HG03039 (cell line): Measurements from ENCODE around the gene CD164.

Experiments
- ATAC-seq: cut with Tn5 transposase; IDR thresholded peaks from one replicate; pipeline ENCODE4 v1.9.1; 2021; ENCODE audit warnings: mild to moderate bottlenecking, moderate library complexity; ENCODE audit not compliant: unreplicated experiment

CD164 gene

DNA sequence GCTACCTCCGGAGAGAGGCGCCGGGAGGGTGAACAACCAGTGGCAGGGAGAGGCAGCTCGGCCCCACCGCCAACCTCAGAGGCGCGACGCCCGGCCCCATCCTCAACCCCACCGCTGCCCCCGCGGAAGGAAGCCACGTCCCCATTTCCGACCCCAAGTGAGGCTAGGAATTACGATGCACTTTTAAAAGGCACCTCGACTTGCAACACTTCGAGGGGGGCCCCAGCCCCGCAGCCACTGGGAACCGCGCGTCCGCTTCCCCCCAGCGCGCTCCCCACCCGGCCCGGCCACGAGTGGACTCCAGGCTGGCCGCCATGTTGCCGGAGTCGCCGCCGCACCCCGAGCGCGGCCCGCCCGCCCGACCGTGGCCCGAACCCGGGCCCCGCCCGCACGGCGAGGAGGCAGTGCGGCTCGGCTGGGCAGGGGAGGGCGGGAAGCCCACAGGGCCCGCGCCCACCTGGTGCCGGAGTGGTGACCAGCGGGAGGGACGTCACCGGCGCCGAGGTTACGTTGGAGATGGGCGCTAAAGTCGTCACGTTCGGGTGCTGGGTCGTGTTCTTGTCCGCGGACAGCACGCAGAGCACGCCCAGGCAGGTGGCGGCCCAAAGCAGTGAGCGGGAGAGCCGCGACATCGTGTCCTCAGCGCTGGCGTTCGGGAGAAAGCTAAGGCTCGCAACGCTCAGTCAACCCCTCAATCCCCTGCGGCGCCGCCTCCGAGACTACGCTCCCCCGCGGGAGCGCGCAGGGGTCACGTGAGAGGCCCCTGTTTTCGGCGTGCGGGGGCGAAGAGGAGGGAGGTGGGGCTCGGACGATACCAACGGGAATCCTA is at the start of gene CD164:
Gene CD164 (minus strand): TSS at position 721 of the 829 bp plus-strand sequence. CDS start 89 bp downstream, at position 632.
- ATAC-seq = peak; percentile 43

DNA sequence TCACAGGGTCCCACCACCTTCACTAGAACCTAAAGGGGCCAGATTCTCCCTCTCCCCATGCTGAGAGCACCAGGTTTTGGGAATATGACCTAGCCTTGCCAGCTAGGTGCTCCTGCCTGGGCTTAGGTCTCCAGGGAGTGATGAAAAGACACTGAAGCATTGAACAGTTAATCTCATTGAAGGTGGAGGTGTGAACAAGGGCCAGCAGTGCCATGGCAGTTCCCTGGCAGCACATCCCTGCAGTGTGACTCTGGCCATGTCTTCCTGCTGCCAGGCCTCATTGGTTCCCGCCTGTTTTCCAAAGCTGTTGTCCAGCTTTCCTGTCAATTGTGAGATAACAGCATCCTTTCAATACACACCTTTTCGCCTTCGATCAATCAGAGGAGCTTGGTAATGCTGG is 47.2 kb upstream of the CD164 start:
- ATAC-seq = no peak

DNA sequence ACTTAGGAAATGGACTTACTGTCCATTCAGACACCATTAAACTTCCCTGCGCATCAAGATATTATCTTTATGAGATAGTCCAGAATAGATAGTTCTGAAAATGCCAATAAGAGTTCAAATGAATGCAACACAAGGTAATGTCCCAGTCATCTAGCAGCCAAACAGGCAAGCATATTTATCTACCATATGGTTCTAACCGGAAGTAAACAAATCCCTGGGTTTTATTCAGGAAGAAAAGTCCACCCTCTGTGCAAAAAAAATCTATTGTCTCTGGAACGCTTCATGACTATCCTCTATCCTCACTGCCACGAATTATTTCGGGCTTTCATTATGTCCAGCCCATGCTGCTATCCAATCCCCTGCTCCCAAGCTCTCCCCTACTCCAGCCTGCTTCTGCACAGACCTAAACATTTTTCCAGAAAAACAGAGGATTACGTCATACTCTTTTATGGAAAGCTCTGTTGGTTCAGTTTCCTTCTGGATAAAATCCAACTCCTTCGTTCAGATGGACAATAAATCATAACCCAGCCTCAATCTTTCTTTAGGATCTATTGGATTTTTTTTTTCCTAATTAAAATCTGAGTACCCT is 46.7 kb upstream of the CD164 start:
- ATAC-seq = no peak

DNA sequence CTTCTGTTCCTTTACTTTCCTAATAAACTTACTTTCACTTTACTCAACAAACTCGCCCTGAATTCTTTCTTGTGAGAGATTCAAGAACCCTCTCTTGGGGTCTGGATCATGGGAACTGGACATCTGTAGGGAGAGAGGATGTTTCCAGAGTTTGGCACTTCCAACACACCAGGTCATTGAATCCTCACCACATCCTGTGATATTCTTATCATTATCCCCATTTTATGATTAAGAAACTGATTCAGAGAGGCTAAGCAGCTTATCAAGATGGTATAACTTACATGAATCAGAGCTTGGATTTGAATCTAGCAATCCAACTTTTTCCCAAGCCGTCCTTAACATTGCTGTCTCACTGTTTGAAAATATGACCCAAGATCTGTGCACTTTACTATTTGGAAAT is 42.7 kb upstream of the CD164 start:
- no peak for ATAC-seq

DNA sequence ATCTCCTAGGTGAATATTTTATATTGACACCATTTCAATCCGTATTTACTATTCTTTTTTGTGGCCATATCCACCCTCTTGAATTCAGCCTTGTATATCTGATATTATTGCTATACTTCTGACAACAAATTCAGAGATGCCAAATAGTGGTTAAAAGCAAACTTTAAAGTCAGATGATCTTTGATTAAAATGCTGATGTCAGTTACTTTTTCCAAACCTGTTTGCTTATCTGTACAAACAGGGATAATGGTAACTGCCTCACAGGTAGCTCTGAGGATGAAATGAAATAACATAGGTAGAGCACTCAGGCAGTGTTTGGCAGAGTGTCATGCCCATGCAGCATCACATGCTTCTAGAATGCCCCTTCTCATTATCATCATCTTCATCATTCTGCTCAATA is 38.9 kb upstream of the CD164 start:
- ATAC-seq = no peak

DNA sequence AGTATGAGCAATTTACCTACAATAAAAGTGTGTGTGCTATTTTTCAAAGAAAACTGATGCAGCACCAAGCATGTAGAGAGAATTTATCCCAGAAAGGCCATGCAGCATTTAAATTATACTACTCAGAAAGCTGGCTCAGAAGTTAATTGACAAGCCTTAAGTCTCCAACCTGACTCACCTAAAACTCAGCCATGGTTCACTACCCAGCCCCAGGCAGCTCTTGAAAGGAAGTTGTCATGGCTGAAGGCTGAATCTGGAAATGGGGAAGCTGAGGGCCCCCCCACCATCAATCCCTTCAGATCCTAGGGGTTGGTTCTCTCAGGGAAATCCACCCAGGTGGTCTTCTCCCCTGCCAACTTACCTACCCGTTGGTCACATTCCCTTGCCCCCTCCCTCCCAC is 38.5 kb upstream of the CD164 start:
- no peak for ATAC-seq

DNA sequence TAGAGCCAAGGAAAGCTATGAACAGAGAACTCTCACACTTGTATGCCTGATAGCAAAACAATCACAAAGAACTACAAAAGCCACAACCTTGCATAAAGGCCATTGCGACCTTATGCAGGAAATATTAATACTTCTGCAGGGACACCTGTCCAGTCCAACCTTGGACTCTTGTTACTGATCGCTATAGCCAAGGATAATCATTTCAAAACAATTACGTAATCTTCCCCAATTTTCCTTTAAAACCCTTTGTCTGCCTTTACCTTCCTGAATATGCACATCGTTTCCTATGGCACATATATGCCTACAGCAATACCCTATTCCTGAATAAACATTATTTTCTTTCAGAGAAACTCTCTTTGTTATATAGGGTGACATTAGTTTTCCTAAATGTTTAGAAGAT is 35.4 kb upstream of the CD164 start:
- no peak for ATAC-seq

DNA sequence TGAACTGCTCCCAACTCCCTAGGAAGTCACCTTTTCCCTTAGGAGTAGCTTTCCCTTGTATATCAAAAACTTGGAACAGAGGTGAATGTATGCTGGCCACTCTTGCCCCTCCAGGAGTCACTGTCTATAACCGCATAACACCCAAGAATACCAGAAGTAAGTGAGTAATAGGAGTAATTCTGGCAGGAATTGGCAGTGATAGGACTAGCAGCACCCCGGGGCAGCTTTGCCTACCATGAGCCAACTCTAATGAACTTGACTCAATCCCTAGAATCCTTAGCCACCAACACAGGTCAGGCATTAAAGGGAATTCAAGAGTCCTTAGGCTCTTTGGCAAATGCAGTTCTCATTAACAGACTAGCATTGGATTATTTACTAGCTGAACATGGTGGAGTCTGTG is 28.8 kb upstream of the CD164 start:
- ATAC-seq = no peak

DNA sequence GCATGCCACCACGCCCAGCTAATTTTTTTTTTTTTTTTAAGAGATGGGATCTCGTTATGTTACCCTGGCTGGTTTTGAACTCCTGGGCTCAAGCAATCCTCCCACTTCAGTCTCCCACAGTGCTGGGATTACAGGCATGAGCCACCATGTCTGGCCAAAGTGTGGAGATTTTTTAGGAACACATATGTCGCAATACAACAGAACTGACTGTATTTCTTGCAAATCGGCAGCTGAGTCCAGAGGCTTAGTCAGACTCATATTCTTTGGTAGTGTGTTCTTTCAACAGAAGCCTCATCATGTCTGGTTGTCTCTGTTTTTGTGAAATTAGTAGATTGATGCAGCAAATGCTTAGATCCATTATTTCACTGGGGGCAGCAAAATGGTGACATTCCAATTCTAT is 23.9 kb upstream of the CD164 start:
- no peak for ATAC-seq

DNA sequence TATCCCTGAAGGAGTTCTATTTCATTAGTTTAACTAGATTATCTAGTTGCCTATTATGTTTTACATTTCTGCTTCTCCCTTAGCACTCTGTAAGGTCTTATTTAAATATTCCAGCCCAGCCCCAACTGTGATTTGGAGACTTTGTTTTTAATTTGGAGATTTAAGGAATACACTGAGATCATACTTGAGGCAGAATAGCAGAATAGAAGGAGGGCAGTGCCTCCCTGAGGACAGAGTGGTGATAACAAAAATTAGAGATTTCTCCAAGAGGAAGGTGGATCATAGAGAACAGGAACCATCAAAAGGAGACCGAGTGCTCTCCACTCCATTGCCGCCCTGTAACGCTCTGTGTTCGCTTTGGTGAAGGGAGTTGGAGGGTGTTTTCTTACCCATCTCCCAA is 14.8 kb upstream of the CD164 start:
- no peak for ATAC-seq

DNA sequence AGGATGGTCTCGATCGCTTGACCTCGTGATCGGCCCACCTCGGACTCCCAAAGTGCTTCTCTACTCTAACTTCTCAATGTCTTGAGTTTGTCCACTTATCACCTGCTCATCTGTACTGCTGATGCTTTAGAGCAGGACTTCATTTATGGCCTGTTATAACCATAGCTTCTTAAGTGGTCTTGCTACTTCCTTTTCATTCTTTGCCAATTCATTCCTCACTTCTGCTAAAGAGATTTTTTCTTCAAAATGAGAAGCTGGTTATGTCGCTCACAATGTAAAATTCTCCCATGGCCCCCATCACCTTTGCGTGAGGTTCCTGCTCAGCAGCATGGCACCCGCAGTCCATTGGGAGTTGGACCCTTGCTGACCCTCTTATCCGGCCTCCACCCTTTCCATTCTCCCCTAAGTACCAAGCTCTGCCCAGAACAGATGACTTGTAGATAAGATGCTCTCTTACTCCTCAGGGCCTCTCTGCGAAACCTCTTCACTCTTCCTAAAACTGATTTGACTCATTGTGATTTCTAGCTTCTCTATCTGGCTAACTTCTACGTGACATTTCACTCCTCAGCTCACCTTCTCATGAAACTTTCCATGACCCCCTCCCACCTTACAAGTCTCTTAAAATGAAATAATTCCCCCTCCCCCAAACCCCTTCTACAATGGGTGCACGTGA is 13.9 kb upstream of the CD164 start:
- ATAC-seq = no peak

DNA sequence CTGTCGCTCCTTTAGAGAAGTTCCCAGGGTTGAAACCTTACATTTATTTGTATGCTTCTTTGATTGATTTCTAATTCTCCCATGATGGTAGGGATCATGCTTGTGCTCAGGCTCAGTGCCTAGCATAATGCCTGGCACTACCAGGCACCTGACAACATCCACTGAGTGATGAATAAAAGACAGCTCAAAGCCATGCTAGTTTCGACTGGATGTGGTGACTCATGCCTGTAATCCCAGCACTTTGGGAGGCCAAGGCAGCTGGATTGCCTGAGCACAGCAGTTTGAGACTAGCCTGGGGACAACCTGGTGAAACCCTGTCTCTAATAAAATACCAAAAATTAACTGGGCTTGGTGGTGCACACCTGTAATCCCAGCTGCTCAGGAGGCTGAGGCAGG is 11.6 kb upstream of the CD164 start:
- no peak for ATAC-seq

DNA sequence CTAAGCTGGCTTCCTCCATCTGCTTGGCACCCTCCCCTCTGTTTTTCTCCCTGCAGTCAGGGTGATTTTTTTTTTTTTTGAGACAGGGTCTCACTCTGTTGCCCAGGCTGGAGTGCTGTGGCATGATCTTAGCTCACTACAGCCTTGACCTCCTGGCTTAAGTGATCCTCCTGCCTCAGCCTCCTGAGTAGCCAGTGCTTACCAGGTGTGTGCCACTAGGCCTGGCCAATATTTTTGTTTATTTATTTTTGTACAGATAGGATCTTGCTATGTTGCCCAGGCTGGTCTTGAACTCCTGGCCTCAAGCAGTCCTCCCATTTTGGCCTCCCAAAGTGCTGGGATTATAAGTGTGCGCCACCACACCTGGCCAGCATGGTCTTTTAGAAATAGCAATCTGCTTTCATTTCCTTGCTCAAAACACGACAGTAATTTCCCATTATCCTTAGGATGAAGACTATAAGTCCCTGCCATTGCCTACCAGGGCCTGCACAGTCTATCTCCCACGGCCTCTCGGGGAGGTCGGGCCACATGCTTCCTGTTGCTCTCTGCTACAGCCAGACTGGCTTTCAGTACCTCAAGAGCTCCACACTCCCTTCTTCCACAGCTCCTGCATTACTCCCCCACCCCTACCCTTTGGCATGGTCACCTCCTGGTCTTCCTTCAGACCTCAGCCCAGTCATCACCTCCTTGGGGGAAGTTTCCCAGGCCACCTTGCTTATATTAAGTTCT is 11.1 kb upstream of the CD164 start:
- ATAC-seq = no peak

DNA sequence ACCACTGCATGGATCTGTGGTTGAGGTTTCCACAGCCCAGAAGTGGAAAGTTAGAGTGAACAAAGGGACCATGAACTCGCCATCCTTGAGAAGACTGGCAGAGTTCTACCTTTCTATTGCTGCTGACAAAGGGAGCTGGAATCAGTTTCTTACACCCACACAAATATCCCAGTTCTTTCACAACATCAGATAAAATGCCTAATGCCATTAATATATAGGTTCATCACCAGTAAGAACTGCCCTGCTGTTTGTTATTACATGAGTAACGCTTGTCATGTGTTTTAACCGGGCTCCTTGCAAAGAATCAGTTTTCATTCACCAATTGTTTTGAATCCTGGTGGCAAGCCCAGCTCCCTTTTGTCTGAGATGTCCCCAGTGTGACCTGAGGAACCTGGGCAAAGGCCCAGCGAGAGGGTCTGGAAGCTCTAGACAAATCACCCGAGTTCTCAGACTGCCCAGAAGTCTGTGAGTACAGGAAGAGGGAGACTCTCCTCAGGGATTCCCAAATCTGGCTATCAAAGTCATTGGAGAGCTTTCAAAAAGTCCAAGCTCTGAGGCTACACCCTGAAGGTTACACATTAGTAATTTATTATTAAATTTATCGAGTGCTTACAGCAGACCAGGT is 7.5 kb upstream of the CD164 start:
- ATAC-seq = no peak

DNA sequence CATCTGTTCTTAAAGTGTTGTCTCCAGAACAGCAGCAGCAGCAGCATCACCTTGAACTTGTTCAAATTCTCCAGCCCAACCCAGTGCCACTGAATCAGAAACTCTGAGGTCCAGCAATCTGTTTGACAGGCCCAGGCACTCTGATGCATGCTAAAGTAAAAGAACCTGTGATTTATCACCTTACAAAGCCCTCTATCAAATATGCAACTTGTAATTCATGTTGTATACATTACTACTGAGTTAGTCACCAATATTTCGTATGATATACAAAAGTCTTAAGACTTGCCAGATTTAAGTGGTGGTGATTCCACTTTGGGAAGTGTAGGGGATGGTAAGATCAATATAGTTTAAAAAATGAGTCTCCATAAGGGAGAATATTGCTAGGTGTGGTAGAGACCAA is 6.0 kb upstream of the CD164 start:
- no peak for ATAC-seq

DNA sequence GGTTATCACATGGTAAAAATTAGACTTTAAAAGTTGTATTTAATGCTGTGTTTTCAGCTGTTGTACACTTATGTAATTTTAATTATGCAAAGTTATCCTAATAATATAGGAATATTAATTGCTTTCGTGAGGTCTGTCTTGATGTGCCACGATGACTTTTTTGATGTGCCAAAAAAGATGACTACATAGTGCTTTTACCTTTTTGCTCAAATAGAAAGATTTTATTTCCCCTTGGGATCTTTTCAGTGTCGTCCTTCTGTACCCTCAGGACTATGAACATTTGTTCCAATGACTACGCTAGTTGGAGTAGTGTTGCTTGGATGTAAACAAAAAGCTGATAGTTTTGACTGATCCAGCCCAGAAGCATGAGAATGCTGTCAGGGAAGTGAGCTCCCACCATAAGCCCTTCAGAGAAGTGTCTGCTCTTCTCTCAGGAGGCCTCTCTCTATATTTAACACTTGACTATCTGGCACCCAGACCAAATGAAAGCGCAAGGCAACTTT is 1.2 kb upstream of the CD164 start:
- no peak for ATAC-seq

DNA sequence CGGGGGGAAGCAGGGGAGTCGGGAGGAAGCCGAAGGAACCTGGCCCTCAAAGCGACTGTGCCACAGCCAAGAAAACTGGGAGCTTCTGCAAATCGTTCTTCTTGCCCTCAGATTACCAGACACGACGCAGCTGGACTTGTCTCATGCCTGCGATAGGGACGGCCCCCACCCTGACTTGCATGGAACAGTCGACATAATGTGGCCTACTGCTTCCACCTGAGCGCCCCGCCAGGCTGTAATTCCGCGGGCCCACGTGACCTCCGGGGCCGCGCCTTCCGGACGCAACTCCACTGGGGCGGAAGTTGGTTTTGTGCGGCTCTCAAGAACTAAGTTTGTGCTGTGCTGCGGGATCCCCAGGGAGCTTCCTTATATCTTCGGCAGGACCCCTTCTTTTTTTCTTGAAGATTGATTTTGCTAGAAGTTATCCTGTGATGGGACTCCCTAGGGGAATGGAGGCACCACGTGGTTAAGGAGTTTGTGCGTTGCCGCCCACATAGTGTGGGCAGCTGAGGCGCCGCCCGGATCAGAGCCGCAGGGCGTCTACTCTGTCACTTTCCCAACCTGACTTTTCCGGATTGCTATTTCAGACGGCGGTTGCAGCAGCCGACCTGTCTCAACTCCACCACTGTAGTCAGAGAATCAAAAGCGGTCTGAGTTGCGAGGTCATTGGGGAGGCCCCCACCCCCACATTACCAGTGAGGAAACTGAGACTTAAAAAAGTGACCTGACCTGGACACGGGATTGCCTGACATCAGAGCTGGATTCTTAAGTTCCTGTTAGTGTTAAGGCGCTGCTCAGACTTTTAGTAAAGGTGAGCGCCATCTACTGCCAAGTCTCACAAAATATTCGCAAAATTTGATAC is 540 bp upstream of the CD164 start:
- ATAC-seq = peak; percentile 64

DNA sequence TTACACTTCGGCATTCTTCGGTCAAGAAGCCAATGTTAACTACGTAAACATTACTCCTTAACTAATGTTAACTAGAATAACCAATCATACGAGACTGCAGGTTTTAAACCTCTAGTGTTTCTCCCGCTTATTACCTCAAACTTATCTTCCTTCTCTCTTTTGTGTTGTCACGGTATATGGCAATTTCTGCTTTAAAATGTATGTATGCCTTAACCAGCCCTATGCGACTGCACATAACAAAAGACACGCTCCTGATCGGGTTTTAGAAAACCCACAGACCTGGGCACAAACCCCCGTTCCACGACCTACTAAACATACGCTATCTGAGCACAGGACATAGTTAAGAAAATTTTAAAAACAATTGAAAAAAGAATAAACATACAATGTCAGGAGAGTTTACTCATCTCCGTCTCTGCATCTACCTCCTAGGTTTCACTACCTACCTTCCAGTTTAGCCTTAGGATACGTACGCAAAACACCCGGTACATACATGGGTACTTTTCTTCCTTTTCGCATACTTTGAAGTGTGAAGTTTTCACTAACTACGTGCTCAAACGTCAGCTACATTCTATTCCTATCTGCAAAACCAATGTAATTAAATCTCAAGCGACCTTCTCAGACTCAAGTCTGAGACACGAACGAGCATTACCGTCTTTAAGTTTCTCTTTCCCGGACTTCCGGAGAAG is 1.1 kb downstream of the CD164 start:
- ATAC-seq = no peak

DNA sequence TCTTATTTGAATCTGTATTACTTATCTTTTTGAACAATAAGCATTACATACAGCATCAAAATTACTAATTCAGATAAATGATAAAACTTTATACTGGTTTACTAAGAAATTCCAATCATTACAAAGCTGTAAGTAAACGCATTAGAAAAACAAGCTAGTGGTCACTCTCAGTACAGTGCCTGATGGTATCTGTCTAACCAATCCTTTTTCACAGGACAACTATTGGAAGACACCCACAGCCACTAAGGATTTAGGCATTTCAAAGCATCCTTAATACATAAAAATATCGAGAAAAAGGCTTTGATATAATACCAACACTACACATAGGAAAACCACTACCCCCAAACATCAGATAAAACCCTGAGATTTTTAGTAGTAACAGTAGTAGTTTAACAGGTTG is 2.6 kb downstream of the CD164 start:
- ATAC-seq = no peak
